HepG2 (cell line): Measurements from ENCODE around the gene DOK1. TPM values are rescaled to one million over a fixed set of nuclear protein-coding genes. Genes with fewer than 3 reads are reported as not detected.

Experiments
- BRCA1 ChIP-seq: sonication (generic); formaldehyde crosslinking; IDR thresholded peaks from 2 replicates; pipeline ENCODE4 v1.4.0; 2020; ENCODE audit warnings: missing genetic modification reagents
- CHD4 ChIP-seq: fragments of 200-600 bp; sonication (generic); IDR thresholded peaks from 2 replicates; pipeline ENCODE4 v1.7.0; 2017; ENCODE audit warnings: mild to moderate bottlenecking, low read length, borderline replicate concordance
- GABPA ChIP-seq, 2 experiments: IDR thresholded peaks; 2 replicates each; pipeline ENCODE4 v1.6.1; 2011 to 2016; ENCODE audit warnings: low read depth in 2 of 2, low read length in 1 of 2, missing biosample characterization in 1 of 2, missing genetic modification characterization in 1 of 2
- GMEB1 ChIP-seq: sonication (generic); formaldehyde crosslinking; IDR thresholded peaks from 2 replicates; pipeline ENCODE4 v1.5.1; 2020; ENCODE audit warnings: missing genetic modification reagents, mild to moderate bottlenecking, borderline replicate concordance
- GPN1 ChIP-seq: sonication (generic); formaldehyde crosslinking; IDR thresholded peaks from 2 replicates; pipeline ENCODE4 v1.5.1; 2020; ENCODE audit warnings: missing genetic modification reagents, borderline replicate concordance
- HIVEP1 ChIP-seq: sonication (generic); formaldehyde crosslinking; IDR thresholded peaks from 2 replicates; pipeline ENCODE4 v1.4.0; 2020; ENCODE audit warnings: mild to moderate bottlenecking, missing genetic modification reagents
- HNRNPK ChIP-seq: fragments of 200-400 bp; formaldehyde crosslinking; IDR thresholded peaks from 2 replicates; pipeline ENCODE4 v1.6.1; 2018; ENCODE audit warnings: low read length, low read depth, moderate library complexity, mild to moderate bottlenecking; ENCODE audit not compliant: poor library complexity, severe bottlenecking
- KDM2A ChIP-seq: sonication (generic); formaldehyde crosslinking; IDR thresholded peaks from 2 replicates; pipeline ENCODE4 v1.4.0; 2020; ENCODE audit warnings: low read depth, missing genetic modification reagents, borderline replicate concordance
- MZF1 ChIP-seq: sonication (generic); formaldehyde crosslinking; IDR thresholded peaks from 2 replicates; pipeline ENCODE4 v1.8.1; 2023; ENCODE audit warnings: mild to moderate bottlenecking, missing genetic modification reagents, borderline replicate concordance
- PAWR ChIP-seq: sonication (generic); formaldehyde crosslinking; IDR thresholded peaks from 2 replicates; pipeline ENCODE4 v1.4.0; 2020; ENCODE audit warnings: missing genetic modification reagents, mild to moderate bottlenecking, borderline replicate concordance
- PHF21A ChIP-seq: sonication (generic); formaldehyde crosslinking; IDR thresholded peaks from 2 replicates; pipeline ENCODE4 v1.5.0; 2020; ENCODE audit warnings: mild to moderate bottlenecking, missing genetic modification reagents
- PLRG1 ChIP-seq: fragments of 450-650 bp; conservative IDR thresholded peaks from 2 replicates; pipeline ENCODE4 v1.6.1; 2016
- SRF ChIP-seq: IDR thresholded peaks from 2 replicates; pipeline ENCODE4 v1.6.1; 2011; ENCODE audit warnings: mild to moderate bottlenecking, low read depth, low read length, moderate library complexity
- TBL1XR1 ChIP-seq: fragments of 150-350 bp; IDR thresholded peaks from 2 replicates; pipeline ENCODE4 v1.6.1; 2014; ENCODE audit warnings: borderline replicate concordance, low read length; ENCODE audit not compliant: partially characterized antibody
- ZBTB8A ChIP-seq: sonication (generic); formaldehyde crosslinking; IDR thresholded peaks from 2 replicates; pipeline ENCODE4 v1.4.0; 2020; ENCODE audit warnings: mild to moderate bottlenecking, low read depth, missing genetic modification reagents, borderline replicate concordance
- ZHX1 ChIP-seq: sonication (generic); formaldehyde crosslinking; IDR thresholded peaks from 2 replicates; pipeline ENCODE4 v1.8.1; 2022; ENCODE audit warnings: low read depth, mild to moderate bottlenecking, missing genetic modification reagents
- ZMYM4 ChIP-seq: sonication (generic); formaldehyde crosslinking; IDR thresholded peaks from 2 replicates; pipeline ENCODE4 v1.8.1; 2023; ENCODE audit warnings: mild to moderate bottlenecking, missing genetic modification reagents
- ZNF577 ChIP-seq: sonication (generic); formaldehyde crosslinking; IDR thresholded peaks from 2 replicates; pipeline ENCODE4 v1.4.0; 2020; ENCODE audit warnings: mild to moderate bottlenecking, low read depth, missing genetic modification reagents, borderline replicate concordance
- ZNF747 ChIP-seq: sonication (generic); formaldehyde crosslinking; IDR thresholded peaks from 2 replicates; pipeline ENCODE4 v1.8.1; 2023; ENCODE audit warnings: missing genetic modification reagents, mild to moderate bottlenecking, borderline replicate concordance
- ZNF850 ChIP-seq: sonication (generic); formaldehyde crosslinking; conservative IDR thresholded peaks from 2 replicates; pipeline ENCODE4 v1.9.0; 2021; ENCODE audit warnings: mild to moderate bottlenecking, missing genetic modification reagents
- polyA plus RNA-seq, 8 experiments: library from polyadenylated mRNA; depleted of rRNA in 3 of 8; stranded (reverse) in 7 of 8; unstranded in 1 of 8; fragments of >200 nt; fragmentation: Illumina TruSeq in 4 of 8; extraction: Trizol in 4 of 8; gene quantifications; 2 replicates each; pipeline versions ENCODE4 v1.2.1 to v1.2.3, GENCODE V29; 2011 to 2016; ENCODE audit warnings: low read depth in 4 of 8, missing spikeins in 1 of 8, mixed read lengths in 1 of 8; ENCODE audit not compliant: insufficient read depth in 1 of 8
- total RNA-seq, 5 experiments: library from RNA; depleted of rRNA; stranded (reverse); fragments of >200 nt; fragmentation: Illumina TruSeq; extraction: Trizol; gene quantifications; 2 replicates each; pipeline ENCODE4 v1.2.3, GENCODE V29; 2016; ENCODE audit warnings: low read depth in 1 of 5
- TF ChIP-seq, protein P1 (sequence below): sonication (generic); formaldehyde crosslinking; IDR thresholded peaks from 2 replicates; pipeline ENCODE4 v1.5.1; 2020; ENCODE audit warnings: missing genetic modification reagents, mild to moderate bottlenecking, borderline replicate concordance
- TF ChIP-seq, protein P2 (sequence below): sonication (generic); formaldehyde crosslinking; IDR thresholded peaks from 2 replicates; pipeline ENCODE4 v1.8.0; 2022; ENCODE audit warnings: mild to moderate bottlenecking, missing genetic modification reagents

The DOK1 gene
- total and polyA plus RNA-seq, 2 of the 13 experiments (the other 11 are each of a cell fraction or from before 2014, with no cell fraction given) = 0.53 to 0.74 TPM

DNA sequence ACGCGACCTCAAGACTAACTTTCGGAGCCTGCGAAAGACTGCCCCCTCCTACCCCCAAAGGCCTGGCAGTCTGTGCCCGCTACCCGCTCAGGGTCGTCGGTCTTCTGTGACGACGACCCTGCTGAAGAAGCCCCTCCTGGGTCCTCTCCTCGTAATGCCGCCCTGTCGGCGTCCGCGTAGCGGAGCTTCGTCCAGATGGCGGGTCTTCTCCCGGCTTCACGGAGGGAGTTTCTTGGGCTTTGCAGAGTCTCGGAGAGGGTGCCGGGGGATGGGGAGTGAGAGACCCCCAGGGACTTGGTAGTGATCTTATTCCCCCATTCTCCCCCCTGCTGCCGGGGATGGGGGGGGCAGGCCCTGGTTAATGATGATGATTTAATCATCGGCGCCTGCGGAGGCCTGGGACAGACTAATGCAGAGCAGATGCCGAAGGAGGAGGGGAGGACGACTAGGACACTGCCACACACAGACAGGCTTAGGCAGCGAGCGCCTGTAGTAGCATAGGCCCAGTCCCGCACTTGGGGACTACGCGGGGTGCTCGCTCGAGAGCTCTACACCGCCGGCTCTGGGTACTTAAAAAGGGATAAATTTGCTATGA, 46.5 kb upstream of the DOK1 start (continued):
- TF ChIP-seq ZHX1 (CRISPR knock-in tag) (0 out of 2 replicates have a peak, but pooled peaks have one; percentile 17), ZNF577 (no peak), HIVEP1 (CRISPR knock-in tag) (no peak), PLRG1 (no peak), ZMYM4 (CRISPR knock-in tag) (no peak), KDM2A (CRISPR knock-in tag) (peak; percentile 52), ZNF747 (CRISPR knock-in tag) (no peak), BRCA1 (CRISPR knock-in tag) (0 out of 2 replicates have a peak, but pooled peaks have one; percentile 2), PHF21A (peak; percentile 19), TBL1XR1 (no peak), MZF1 (CRISPR knock-in tag) (no peak), ZBTB8A (CRISPR knock-in tag) (no peak; the same call in 1 of the 2 replicates), ZNF850 (0 out of 2 replicates have a peak, but pooled peaks have one; percentile 11), CHD4 (0 out of 2 replicates have a peak, but pooled peaks have one; percentile 45), GABPA (IDR thresholded peaks at IDR 0.05; ENCODE audit: low read depth, low read length) (no peak), GABPA (CRISPR knock-in tag; IDR thresholded peaks at IDR 0.05; ENCODE audit: low read depth) (no peak), HNRNPK (no peak), GPN1 (CRISPR knock-in tag) (no peak), SRF (no peak), PAWR (CRISPR knock-in tag) (no peak), GMEB1 (CRISPR knock-in tag) (no peak)
- TF ChIP-seq, protein P1, sequence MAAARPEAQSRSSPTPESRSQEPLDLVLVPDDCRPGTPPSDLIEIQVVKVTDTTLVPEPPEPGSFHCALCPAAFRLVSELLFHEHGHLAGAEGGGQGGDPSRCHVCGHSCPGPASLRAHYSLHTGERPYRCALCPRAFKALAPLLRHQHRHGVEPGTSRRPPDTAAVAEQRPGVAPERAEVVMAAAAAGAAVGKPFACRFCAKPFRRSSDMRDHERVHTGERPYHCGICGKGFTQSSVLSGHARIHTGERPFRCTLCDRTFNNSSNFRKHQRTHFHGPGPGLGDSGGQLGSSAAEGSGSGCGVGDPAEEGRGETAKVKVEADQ (CRISPR knock-in tag) = no peak
- TF ChIP-seq, protein P2, sequence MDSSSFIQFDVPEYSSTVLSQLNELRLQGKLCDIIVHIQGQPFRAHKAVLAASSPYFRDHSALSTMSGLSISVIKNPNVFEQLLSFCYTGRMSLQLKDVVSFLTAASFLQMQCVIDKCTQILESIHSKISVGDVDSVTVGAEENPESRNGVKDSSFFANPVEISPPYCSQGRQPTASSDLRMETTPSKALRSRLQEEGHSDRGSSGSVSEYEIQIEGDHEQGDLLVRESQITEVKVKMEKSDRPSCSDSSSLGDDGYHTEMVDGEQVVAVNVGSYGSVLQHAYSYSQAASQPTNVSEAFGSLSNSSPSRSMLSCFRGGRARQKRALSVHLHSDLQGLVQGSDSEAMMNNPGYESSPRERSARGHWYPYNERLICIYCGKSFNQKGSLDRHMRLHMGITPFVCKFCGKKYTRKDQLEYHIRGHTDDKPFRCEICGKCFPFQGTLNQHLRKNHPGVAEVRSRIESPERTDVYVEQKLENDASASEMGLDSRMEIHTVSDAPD (CRISPR knock-in tag) = no peak
